K562 (cell line): ENCODE results near the gene QPCT. TPM values are rescaled to one million over a fixed set of nuclear protein-coding genes. Genes with fewer than 3 reads are reported as not detected.

Experiments used
- ATAC-seq: fragments of 200-7000 bp; cut with Tn5 transposase; 3 replicates; pipeline ENCODE4 v1.9.1; 2020; ENCODE audit warnings: moderate library complexity
- BruUV-seq: library from RNA; stranded (reverse); fragments of 400-500 nt; replicated peaks from 2 replicates; lab custom pipeline; 2021; lab: Mats Ljungman, UMichigan
- CTCF ChIA-PET: fragments of 300-600 bp; formaldehyde crosslinking; extraction: SDS; loops from one replicate; lab custom pipeline; 2021; ENCODE audit warnings: low intra/inter-chr PET ratio; lab: Yijun Ruan, JAX
- POLR2A ChIA-PET: fragments of 300-600, 350-650 bp; sonication (Branson Sonifier 250); formaldehyde crosslinking; extraction: SDS; loops from one replicate; lab custom pipeline; 2021; ENCODE audit warnings: antibody characterized with exemption, inconsistent platforms; lab: Yijun Ruan, JAX
- DNase-seq, 4 experiments: peaks; one replicate each; pipeline versions ENCODE4 v3.0.0 to v3.0.0-alpha.2; 2011 to 2018; ENCODE audit warnings: low spot score in 3 of 4, mixed read lengths in 3 of 4; ENCODE audit errors: extremely low read depth in 1 of 4
- FAIRE-seq: peaks from 2 replicates; lab custom pipeline; 2011; peaks lifted over from hg19 to GRCh38; lab: Jason Lieb, UNC
- H2AFZ ChIP-seq: 2 replicates; pipeline ENCODE4 v1.6.0; 2011; ENCODE audit warnings: low read depth, low read length, control low read depth, inconsistent platforms
- H3K27ac ChIP-seq: fragments of 200-600 bp; 3 replicates; pipeline ENCODE4 v1.8.0; 2011; ENCODE audit warnings: low read depth, mild to moderate bottlenecking, control low read depth, inconsistent platforms, low read length, moderate library complexity, mixed read lengths; ENCODE audit errors: extremely low read depth
- H3K27me3 ChIP-seq, 2 experiments: fragments of 300-600 bp in 1 of 2; 2 replicates in 1 of 2; 3 replicates in 1 of 2; pipeline versions ENCODE4 v1.6.0 to v1.8.0; 2011; ENCODE audit warnings: inconsistent platforms in 2 of 2, low read length in 2 of 2, mild to moderate bottlenecking in 1 of 2, mixed read lengths in 1 of 2, moderate library complexity in 1 of 2; ENCODE audit not compliant: control insufficient read depth in 2 of 2, insufficient read depth in 2 of 2
- H3K36me3 ChIP-seq: fragments of 300-600 bp; 3 replicates; pipeline ENCODE4 v1.8.0; 2011; ENCODE audit warnings: mild to moderate bottlenecking, low read length, inconsistent platforms; ENCODE audit not compliant: control insufficient read depth, insufficient read depth
- H3K4me1 ChIP-seq, 2 experiments: fragments of 200-600 bp in 1 of 2; replicated peaks in 1 of 2; 2 replicates in 1 of 2; 3 replicates in 1 of 2; pipeline versions ENCODE4 v1.5.1 to v1.8.0; 2011; ENCODE audit warnings: inconsistent platforms in 2 of 2, low read length in 2 of 2, mild to moderate bottlenecking in 1 of 2, mixed read lengths in 1 of 2, moderate library complexity in 1 of 2; ENCODE audit not compliant: control insufficient read depth in 2 of 2, insufficient read depth in 2 of 2
- H3K4me2 ChIP-seq: 2 replicates; pipeline ENCODE4 v1.6.1; 2011; ENCODE audit warnings: low read length, control low read depth, inconsistent platforms, mixed read lengths; ENCODE audit not compliant: insufficient read depth
- H3K4me3 ChIP-seq: fragments of 200-600 bp; sonication (generic), shearing (Covaris generic); 2 replicates; pipeline ENCODE4 v1.5.1; 2016; ENCODE audit warnings: control low read depth, inconsistent platforms
- H3K79me2 ChIP-seq: fragments of 200-600 bp; 3 replicates; pipeline ENCODE4 v1.8.0; 2011; ENCODE audit warnings: low read length, inconsistent platforms; ENCODE audit not compliant: control insufficient read depth, insufficient read depth
- H3K9ac ChIP-seq, 2 experiments: 2 replicates each; pipeline versions ENCODE4 v1.6.0 to v1.6.1; 2011; ENCODE audit warnings: low read depth in 2 of 2, low read length in 2 of 2, control low read depth in 1 of 2, inconsistent platforms in 1 of 2, mild to moderate bottlenecking in 1 of 2, mixed read lengths in 1 of 2; ENCODE audit not compliant: insufficient read depth in 1 of 2
- H3K9me1 ChIP-seq: one replicate; pipeline ENCODE4 v1.6.0; 2011; ENCODE audit warnings: inconsistent platforms, mild to moderate bottlenecking, low read length, moderate library complexity; ENCODE audit not compliant: control insufficient read depth, insufficient read depth
- H3K9me3 ChIP-seq: replicated peaks from 2 replicates; pipeline ENCODE4 v1.5.1; 2011; ENCODE audit warnings: low read depth, low read length, inconsistent platforms; ENCODE audit not compliant: control insufficient read depth, insufficient read depth
- H4K20me1 ChIP-seq: replicated peaks from 2 replicates; pipeline ENCODE4 v1.6.1; 2011; ENCODE audit warnings: low read length, inconsistent platforms, mixed read lengths; ENCODE audit not compliant: control insufficient read depth, insufficient read depth
- ATF7 ChIP-seq: fragments of 450-650 bp; IDR thresholded peaks from 2 replicates; pipeline ENCODE4 v1.7.1; 2014; ENCODE audit warnings: mild to moderate bottlenecking, moderate library complexity
- BRF1 ChIP-seq: IDR thresholded peaks from 3 replicates; pipeline ENCODE4 v1.6.1; 2011; ENCODE audit warnings: borderline replicate concordance, mild to moderate bottlenecking; ENCODE audit not compliant: insufficient read length; ENCODE audit errors: extremely low read depth
- CBFA2T2 ChIP-seq: fragments of 450-650 bp; conservative IDR thresholded peaks from 2 replicates; pipeline ENCODE4 v1.6.1; 2017; ENCODE audit warnings: mild to moderate bottlenecking
- CGGBP1 ChIP-seq: fragments of 250-450 bp; sonication (Bioruptor Pico); IDR thresholded peaks from 2 replicates; pipeline ENCODE4 v1.9.0; 2021; ENCODE audit warnings: mild to moderate bottlenecking
- CREM ChIP-seq: IDR thresholded peaks from 2 replicates; pipeline ENCODE4 v1.6.1; 2014; ENCODE audit warnings: antibody characterized with exemption, low read depth
- FUS ChIP-seq: fragments of 200-400 bp; formaldehyde crosslinking; optimal IDR thresholded peaks from 2 replicates; pipeline ENCODE3; 2017; ENCODE audit warnings: low read depth, low read length
- GATA2 ChIP-seq: sonication (generic); formaldehyde crosslinking; IDR thresholded peaks from 2 replicates; pipeline ENCODE4 v1.4.0; 2020; ENCODE audit warnings: mild to moderate bottlenecking, missing genetic modification reagents
- HEY1 ChIP-seq: fragments of 250-450 bp; sonication (Bioruptor Pico); IDR thresholded peaks from 2 replicates; pipeline ENCODE4 v1.5.0; 2020; ENCODE audit warnings: mild to moderate bottlenecking, moderate library complexity, borderline replicate concordance
- HNRNPL ChIP-seq: fragments of 200-400 bp; formaldehyde crosslinking; IDR thresholded peaks from 2 replicates; pipeline ENCODE4 v1.6.1; 2017; ENCODE audit warnings: low read depth, mild to moderate bottlenecking, low read length
- KDM2B ChIP-seq: fragments of 250-450 bp; sonication (Bioruptor Pico); IDR thresholded peaks from 2 replicates; pipeline ENCODE4 v1.8.0; 2021; ENCODE audit warnings: mild to moderate bottlenecking, moderate library complexity
- NFE2 ChIP-seq: IDR thresholded peaks from 2 replicates; pipeline ENCODE4 v1.6.1; 2014; ENCODE audit warnings: antibody characterized with exemption, low read depth
- POLR2B ChIP-seq: fragments of 450-650 bp; IDR thresholded peaks from 2 replicates; pipeline ENCODE4 v1.6.1; 2018; ENCODE audit warnings: low read depth; ENCODE audit not compliant: partially characterized antibody
- RHOXF2B ChIP-seq: fragments of 250-450 bp; sonication (Bioruptor Pico); conservative IDR thresholded peaks from 2 replicates; pipeline ENCODE4 v1.5.1; 2021
- ZNF3 ChIP-seq: fragments of 250-450 bp; sonication (Bioruptor Pico); IDR thresholded peaks from 2 replicates; pipeline ENCODE4 v1.5.0; 2021; ENCODE audit warnings: mild to moderate bottlenecking, moderate library complexity
- WGBS: fragments of 100-300 bp; shearing (Covaris generic); methylation state at CpG from one replicate; pipeline ENCODE4 v1.1.6; 2016; ENCODE audit warnings: low coverage, mixed read lengths; ENCODE audit not compliant: insufficient coverage; ENCODE audit errors: missing lambda C conversion rate; 5-methylcytosine and 5-hydroxymethylcytosine counted together
- in situ Hi-C: fragments of 300-500 bp; cut with MboI; formaldehyde crosslinking; loops from 4 replicates; pipeline ENCODE4 v1.15.0; 2018; ENCODE audit warnings: inconsistent platforms, mixed read lengths
- intact Hi-C: fragments of 100-400 bp; cut with micrococcal nuclease; formaldehyde crosslinking; loops from 2 replicates; pipeline ENCODE4 v1.14.2; 2022
- polyA plus RNA-seq, 8 experiments: library from polyadenylated mRNA; depleted of rRNA in 4 of 8; stranded (reverse) in 5 of 8; unstranded in 3 of 8; fragments of >200 nt; fragmentation: Nextera tagmentation in 2 of 8; fragmentation: Illumina TruSeq in 1 of 8; extraction: Ambion mirVana in 2 of 8; extraction: Trizol in 1 of 8; gene quantifications; 2 replicates each; pipeline versions ENCODE4 v1.2.1 to v1.2.3, GENCODE V29; 2011 to 2014; ENCODE audit warnings: inconsistent platforms in 1 of 8, missing spikeins in 1 of 8
- total RNA-seq, 7 experiments: library from RNA; depleted of rRNA in 6 of 7; stranded (reverse); fragments of >200 nt in 6 of 7; fragmentation: Illumina TruSeq in 2 of 7; extraction: Trizol in 2 of 7; gene quantifications; 2 replicates each; pipeline versions ENCODE4 v1.2.1 to v1.2.3, GENCODE V29; 2011 to 2021; ENCODE audit warnings: low replicate concordance in 1 of 7

The QPCT gene
- total and polyA plus RNA-seq, 9 of the 15 experiments (the other 6 are each of a cell fraction or from before 2014, with no cell fraction given): 0.07 TPM; not detected in 8

- H3K79me2 ChIP-seq: no peaks in the 10 kb centered on the region
- TF ChIP-seq POLR2B (no peak), CBFA2T2 (no peak), HNRNPL (no peak), ZNF3 (CRISPR knock-in tag) (no peak), FUS (no peak), BRF1 (no peak), GATA2 (no peak), RHOXF2B (no peak), KDM2B (CRISPR knock-in tag) (no peak), NFE2 (no peak), CGGBP1 (CRISPR knock-in tag) (no peak), CREM (no peak), HEY1 (CRISPR knock-in tag) (no peak), ATF7 (no peak)
- 0% methylated on average over 2 of the region's 3 CpGs for WGBS
- intact Hi-C loops: no loop called here
- ChIA-PET POLR2A (interaction anchor here (0.7 to 1.4 kb wide), 2 partner anchors 12 to 353 kb away, joined by 3 read pairs; no protein-coding TSS in a partner anchor), CTCF (no interaction called here)
- H3K4me3 ChIP-seq: no peak overlapping the region
- no peaks in the 10 kb centered on the region for H3K9me1 ChIP-seq
- in situ Hi-C loops: no loop called here
- H3K27me3 ChIP-seq: peaks cover 9 to 24% of the 10 kb centered on the region in 2 experiments; a peak in 4 of 5 replicates
- FAIRE-seq (no peak), DNase-seq (no peak), ATAC-seq (no peak)
- H3K4me2 ChIP-seq: no peak overlapping the region
- H2AFZ ChIP-seq: no peak overlapping the region
- H3K36me3 ChIP-seq: no peaks in the 10 kb centered on the region
- H4K20me1 ChIP-seq: no peaks in the 10 kb centered on the region
- H3K4me1 ChIP-seq: peaks cover 0 to 10% of the 10 kb centered on the region in 2 experiments; a peak in 2 of 5 replicates
- H3K9ac ChIP-seq: no peak overlapping the region
- no peaks in the 10 kb centered on the region for H3K9me3 ChIP-seq
- BruUV-seq: no TSS peak
- H3K27ac ChIP-seq: no peak overlapping the region
These were observed 3.8 kb upstream of the QPCT start for GRCh38 chr2:37340637-37341036.
